Upper lobe of right lung (tissue), 1 donor: ENCODE results near the gene NHSL2. TPM values are rescaled to one million over a fixed set of nuclear protein-coding genes. Genes with fewer than 3 reads are reported as not detected.

Source experiments
- ATAC-seq: fragments of 200-7000 bp; cut with Tn5 transposase; one replicate; pipeline ENCODE4 v1.9.1; 2020; ENCODE audit warnings: mild to moderate bottlenecking, moderate library complexity
- DNase-seq: peaks from one replicate; pipeline ENCODE4 v3.0.0-alpha.2; 2020
- H3K27ac ChIP-seq: fragments of 200-600 bp; one replicate; pipeline ENCODE4 v1.8.0; 2022
- H3K27me3 ChIP-seq: fragments of 200-600 bp; one replicate; pipeline ENCODE4 v1.8.0; 2022; ENCODE audit warnings: mild to moderate bottlenecking
- H3K36me3 ChIP-seq: fragments of 200-600 bp; one replicate; pipeline ENCODE4 v1.8.0; 2022
- H3K4me1 ChIP-seq: fragments of 200-600 bp; one replicate; pipeline ENCODE4 v1.8.0; 2022
- H3K4me3 ChIP-seq: fragments of 200-600 bp; one replicate; pipeline ENCODE4 v1.8.0; 2022; ENCODE audit warnings: mild to moderate bottlenecking
- H3K9me3 ChIP-seq: fragments of 200-600 bp; one replicate; pipeline ENCODE4 v1.8.0; 2022
- CTCF ChIP-seq: fragments of 200-600 bp; IDR thresholded peaks from one replicate; pipeline ENCODE4 v1.8.0; 2022; ENCODE audit warnings: antibody characterized with exemption
- intact Hi-C: fragments of 100-400 bp; cut with DNase I; formaldehyde crosslinking; loops from one replicate; pipeline ENCODE4 v1.11.0; 2022
- total RNA-seq: library from RNA; stranded (reverse); fragmentation: NEBNext Ultra II Directional; extraction: Animal tissue kit (Norgen Biotek cat#: 25700); gene quantifications from one replicate; pipeline ENCODE4 v1.2.1, GENCODE V29; 2021
- donor health status: DM: no; HTN: yes; CAD: no; lungs with severe emphysema.

NHSL2 gene
- total RNA-seq, 1 donor from 2014 or later: 17.3 TPM

- no peak overlapping the region for H3K4me3 ChIP-seq
- intact Hi-C loops: no loop called here
- ATAC-seq (no peak), DNase-seq (no peak)
- H3K36me3 ChIP-seq: no peaks in the 10 kb centered on the region
- H3K27me3 ChIP-seq: no peaks in the 10 kb centered on the region
- H3K27ac ChIP-seq: no peak overlapping the region
- H3K9me3 ChIP-seq: no peaks in the 10 kb centered on the region
- no peak for TF ChIP-seq CTCF
- H3K4me1 ChIP-seq: no peaks in the 10 kb centered on the region
Measured at GRCh38 chrX:71938371-71938770, 27.7 kb downstream of the NHSL2 start.

DNA sequence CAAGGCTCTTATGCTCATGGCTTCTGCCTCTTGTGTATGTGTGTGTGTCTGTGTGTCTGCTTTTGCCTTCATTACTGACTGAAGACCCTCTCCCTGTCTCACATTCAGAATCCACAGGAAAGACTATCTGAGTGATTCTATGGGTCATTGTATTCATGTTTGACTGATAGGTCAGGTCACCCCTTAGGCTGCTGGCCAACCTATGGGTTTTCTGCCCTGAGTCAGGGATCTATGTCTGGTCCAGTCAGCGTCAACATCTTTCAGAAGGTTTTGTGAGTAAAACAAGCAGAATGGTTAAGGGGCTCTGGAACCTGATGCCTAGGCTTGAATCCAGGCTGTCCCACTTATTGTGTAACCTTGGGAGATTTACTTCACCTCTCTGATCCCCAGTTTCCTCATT, 30.5 kb downstream of the NHSL2 start:
- Histone ChIP-seq H3K27ac (peak overlapping the region; percentile 6), H3K4me1 (no peaks in the 10 kb centered on the region), H3K4me3 (no peak overlapping the region), H3K36me3 (no peaks in the 10 kb centered on the region), H3K27me3 (no peaks in the 10 kb centered on the region), H3K9me3 (no peaks in the 10 kb centered on the region)
- ATAC-seq (no peak), DNase-seq (no peak)
- TF ChIP-seq CTCF: no peak
- intact Hi-C loops: no loop called here

- Histone ChIP-seq H3K4me1 (no peaks in the 10 kb centered on the region), H3K27me3 (no peaks in the 10 kb centered on the region), H3K27ac (no peak overlapping the region), H3K36me3 (no peaks in the 10 kb centered on the region), H3K9me3 (no peaks in the 10 kb centered on the region), H3K4me3 (no peak overlapping the region)
- no peak for TF ChIP-seq CTCF
- intact Hi-C loops: no loop called here
- ATAC-seq: peak; percentile 42
- no peak for DNase-seq
Measured at GRCh38 chrX:71941776-71942175, 31.1 kb downstream of the NHSL2 start.

- H3K4me3 ChIP-seq: no peak overlapping the region
- DNase-seq: no peak
- no peaks in the 10 kb centered on the region for H3K9me3 ChIP-seq
- H3K4me1 ChIP-seq: no peaks in the 10 kb centered on the region
- TF ChIP-seq CTCF: no peak
- no peak for ATAC-seq
- H3K27ac ChIP-seq: no peak overlapping the region
- no peaks in the 10 kb centered on the region for H3K36me3 ChIP-seq
- H3K27me3 ChIP-seq: no peaks in the 10 kb centered on the region
- intact Hi-C loops: no loop called here
Measured at GRCh38 chrX:71944369-71944768, 33.7 kb downstream of the NHSL2 start.

- H3K4me3 ChIP-seq: no peak overlapping the region
- DNase-seq: no peak
- no peak for TF ChIP-seq CTCF
- no peaks in the 10 kb centered on the region for H3K9me3 ChIP-seq
- ATAC-seq: no peak
- no peaks in the 10 kb centered on the region for H3K36me3 ChIP-seq
- no peaks in the 10 kb centered on the region for H3K27me3 ChIP-seq
- intact Hi-C loops: no loop called here
- H3K27ac ChIP-seq: no peak overlapping the region
- H3K4me1 ChIP-seq: no peaks in the 10 kb centered on the region
Measured at GRCh38 chrX:71945237-71945805, 34.7 kb downstream of the NHSL2 start.

DNA sequence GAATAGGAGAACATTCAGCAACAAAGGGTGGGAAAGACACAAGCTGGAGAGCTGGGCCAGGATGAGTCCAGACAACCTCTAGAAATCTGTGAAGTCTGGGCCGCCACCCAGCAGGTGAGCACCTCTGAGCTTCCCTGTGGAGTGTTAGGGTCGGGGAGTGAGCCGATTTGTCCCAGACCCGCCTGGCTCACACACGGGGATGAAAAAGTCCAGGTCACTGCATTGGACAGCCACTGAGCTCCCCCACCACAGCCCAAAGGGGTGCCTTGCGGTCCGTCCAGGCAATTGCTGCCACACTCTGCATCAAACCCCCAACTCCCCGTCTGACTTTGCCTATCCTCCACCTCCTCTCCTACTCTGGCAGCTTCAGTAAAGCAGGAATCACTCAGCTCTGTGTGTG, 38.7 kb downstream of the NHSL2 start:
- Histone ChIP-seq H3K27me3 (no peaks in the 10 kb centered on the region), H3K27ac (no peak overlapping the region), H3K36me3 (no peaks in the 10 kb centered on the region), H3K9me3 (no peaks in the 10 kb centered on the region), H3K4me1 (no peaks in the 10 kb centered on the region), H3K4me3 (no peak overlapping the region)
- DNase-seq: no peak
- no peak for TF ChIP-seq CTCF
- ATAC-seq: no peak
- intact Hi-C loops: no loop called here
